UCSD-AML1 (cell line): ENCODE measurements around the gene PTPMT1.
"Not testable (repeated sequence)": the region's sequence is repeated elsewhere in the genome, so short reads cannot be mapped to it uniquely, and the experiment has no call there.

Experiments
- DNase-seq: peaks from one replicate; lab custom pipeline; 2025; ENCODE audit not compliant: unreplicated experiment; lab: John Stamatoyannopoulos, UW

Gene PTPMT1

GRCh38 chr11:47565340-47566148, at the start of gene PTPMT1:
PTPMT1 (plus strand) TSS chr11:47565599; CDS start chr11:47565623, 24 bp downstream.
- peak; percentile 72 for DNase-seq

- DNase-seq, result no peak
These were observed 49.2 kb upstream of the PTPMT1 start for GRCh38 chr11:47516155-47516554.

GRCh38 chr11:47516984-47517853, 48.2 kb upstream of the PTPMT1 start:
- DNase-seq, result no peak

- no peak for DNase-seq
These were observed 47.0 kb upstream of the PTPMT1 start for GRCh38 chr11:47518212-47518964.

- no peak for DNase-seq
These were observed 41.7 kb upstream of the PTPMT1 start for GRCh38 chr11:47523490-47524225.

GRCh38 chr11:47524291-47524874, 41.0 kb upstream of the PTPMT1 start:
- no peak for DNase-seq

GRCh38 chr11:47526032-47526431, 39.4 kb upstream of the PTPMT1 start:
- not testable (repeated sequence) for DNase-seq

- DNase-seq, result no peak
These were observed 38.2 kb upstream of the PTPMT1 start for GRCh38 chr11:47527186-47527585.

- no peak for DNase-seq
These were observed 35.4 kb upstream of the PTPMT1 start for GRCh38 chr11:47529951-47530350.

- not testable (repeated sequence) for DNase-seq
These were observed 34.7 kb upstream of the PTPMT1 start for GRCh38 chr11:47530721-47531120.

GRCh38 chr11:47531666-47532065, 33.7 kb upstream of the PTPMT1 start:
- no peak for DNase-seq

- DNase-seq, result no peak
These were observed 32.7 kb upstream of the PTPMT1 start for GRCh38 chr11:47532597-47533213.

- DNase-seq, result no peak
These were observed 31.7 kb upstream of the PTPMT1 start for GRCh38 chr11:47533690-47534151.

GRCh38 chr11:47534704-47535251, 30.6 kb upstream of the PTPMT1 start:
- no peak for DNase-seq

GRCh38 chr11:47536915-47537314, 28.5 kb upstream of the PTPMT1 start:
- no peak for DNase-seq

- no peak for DNase-seq
These were observed 26.4 kb upstream of the PTPMT1 start for GRCh38 chr11:47538741-47539565.

GRCh38 chr11:47539681-47540039, 25.7 kb upstream of the PTPMT1 start:
- no peak for DNase-seq

- DNase-seq, result no peak
These were observed 24.3 kb upstream of the PTPMT1 start for GRCh38 chr11:47541070-47541469.

GRCh38 chr11:47545298-47545697, 20.1 kb upstream of the PTPMT1 start:
- DNase-seq, result no peak
